WTC11 (cell line): ENCODE data around the gene SLC7A14. TPM values are rescaled to one million over a fixed set of nuclear protein-coding genes. Genes with fewer than 3 reads are reported as not detected.

ENCODE experiments used
- ATAC-seq: fragments of 200-7000 bp; cut with Tn5 transposase; 2 replicates; pipeline ENCODE4 v1.10.0; 2021; ENCODE audit warnings: mild to moderate bottlenecking, moderate library complexity
- CTCF ChIA-PET: fragments of 300-600 bp; sonication (Branson Sonifier 250); formaldehyde crosslinking; loops from one replicate; lab custom pipeline; 2021; ENCODE audit warnings: antibody characterized with exemption; lab: Charles Lee
- POLR2A ChIA-PET: fragments of 350-600 bp; sonication (Branson Sonifier 250); formaldehyde crosslinking; loops from one replicate; lab custom pipeline; 2021; ENCODE audit warnings: antibody characterized with exemption; lab: Charles Lee
- DNase-seq: peaks from one replicate; pipeline ENCODE4 v3.0.0; 2021; ENCODE audit warnings: low spot score
- H3K27ac Mint-ChIP-seq: 2 replicates; pipeline ENCODE4 v1.8.0; 2021; ENCODE audit warnings: mixed read lengths
- H3K27me3 Mint-ChIP-seq: 2 replicates; pipeline ENCODE4 v1.8.0; 2021; ENCODE audit warnings: low read depth, mild to moderate bottlenecking, moderate library complexity, mixed read lengths
- H3K36me3 Mint-ChIP-seq: 2 replicates; pipeline ENCODE4 v1.8.0; 2021; ENCODE audit warnings: mixed read lengths
- H3K4me1 Mint-ChIP-seq: 2 replicates; pipeline ENCODE4 v1.8.0; 2022; ENCODE audit warnings: mixed read lengths
- H3K4me3 Mint-ChIP-seq: 2 replicates; pipeline ENCODE4 v1.8.0; 2021; ENCODE audit warnings: mild to moderate bottlenecking, moderate library complexity, mixed read lengths
- H3K9me3 Mint-ChIP-seq: 2 replicates; pipeline ENCODE4 v1.8.0; 2021; ENCODE audit warnings: mixed read lengths
- AFF4 ChIP-seq: sonication (generic); formaldehyde crosslinking; IDR thresholded peaks from 2 replicates; pipeline ENCODE4 v1.8.1; 2023; ENCODE audit warnings: mild to moderate bottlenecking, missing genetic modification reagents, borderline replicate concordance
- CREM ChIP-seq: sonication (generic); formaldehyde crosslinking; IDR thresholded peaks from 2 replicates; pipeline ENCODE4 v1.8.1; 2022; ENCODE audit warnings: mild to moderate bottlenecking, missing genetic modification reagents, moderate library complexity
- EMX1 ChIP-seq: fragments of 250-450 bp; sonication (Bioruptor Pico); IDR thresholded peaks from 2 replicates; pipeline ENCODE4 v1.8.0; 2021; ENCODE audit warnings: mild to moderate bottlenecking
- ERG ChIP-seq: fragments of 250-450 bp; sonication (Bioruptor Pico); IDR thresholded peaks from 2 replicates; pipeline ENCODE4 v1.8.0; 2021; ENCODE audit warnings: mild to moderate bottlenecking
- GRHL2 ChIP-seq: fragments of 250-450 bp; sonication (Bioruptor Pico); IDR thresholded peaks from 2 replicates; pipeline ENCODE4 v1.8.0; 2022; ENCODE audit warnings: mild to moderate bottlenecking, moderate library complexity; ENCODE audit not compliant: insufficient replicate concordance, severe bottlenecking
- NR1H2 ChIP-seq: sonication (generic); formaldehyde crosslinking; IDR thresholded peaks from 2 replicates; pipeline ENCODE4 v1.9.0; 2021; ENCODE audit warnings: mild to moderate bottlenecking, moderate library complexity, missing genetic modification reagents
- NR2C2 ChIP-seq: sonication (generic); formaldehyde crosslinking; IDR thresholded peaks from 2 replicates; pipeline ENCODE4 v1.8.0; 2022; ENCODE audit warnings: mild to moderate bottlenecking, missing genetic modification reagents
- NR3C1 ChIP-seq: sonication (generic); formaldehyde crosslinking; conservative IDR thresholded peaks from 2 replicates; pipeline ENCODE4 v1.8.1; 2023; ENCODE audit warnings: low read depth, mild to moderate bottlenecking, missing genetic modification reagents
- SP1 ChIP-seq: sonication (generic); formaldehyde crosslinking; conservative IDR thresholded peaks from 2 replicates; pipeline ENCODE4 v1.8.1; 2022; ENCODE audit warnings: missing genetic modification reagents
- TCF7 ChIP-seq: sonication (generic); formaldehyde crosslinking; IDR thresholded peaks from 2 replicates; pipeline ENCODE4 v1.8.0; 2022; ENCODE audit warnings: mild to moderate bottlenecking, low read depth, missing genetic modification reagents, moderate library complexity
- TP53 ChIP-seq: sonication (generic); formaldehyde crosslinking; IDR thresholded peaks from 2 replicates; pipeline ENCODE4 v1.8.1; 2023; ENCODE audit warnings: mild to moderate bottlenecking, missing genetic modification reagents
- ZNF532 ChIP-seq: fragments of 250-450 bp; sonication (Bioruptor Pico); IDR thresholded peaks from 2 replicates; pipeline ENCODE4 v1.9.0; 2021; ENCODE audit warnings: mild to moderate bottlenecking, borderline replicate concordance
- total RNA-seq: library from RNA; stranded (reverse); gene quantifications from 3 replicates; pipeline ENCODE4 v1.2.3, GENCODE V29; 2021
- TF ChIP-seq, protein P1 (sequence below): sonication (generic); formaldehyde crosslinking; IDR thresholded peaks from 2 replicates; pipeline ENCODE4 v1.8.1; 2023; ENCODE audit warnings: mild to moderate bottlenecking, moderate library complexity, missing genetic modification reagents
- TF ChIP-seq, protein P2 (sequence below): sonication (generic); formaldehyde crosslinking; IDR thresholded peaks from 2 replicates; pipeline ENCODE4 v1.8.0; 2023; ENCODE audit warnings: mild to moderate bottlenecking, missing genetic modification reagents

Gene SLC7A14
- total RNA-seq, 1 experiment from 2014 or later, result 0.68 TPM

- TF ChIP-seq, protein P1, sequence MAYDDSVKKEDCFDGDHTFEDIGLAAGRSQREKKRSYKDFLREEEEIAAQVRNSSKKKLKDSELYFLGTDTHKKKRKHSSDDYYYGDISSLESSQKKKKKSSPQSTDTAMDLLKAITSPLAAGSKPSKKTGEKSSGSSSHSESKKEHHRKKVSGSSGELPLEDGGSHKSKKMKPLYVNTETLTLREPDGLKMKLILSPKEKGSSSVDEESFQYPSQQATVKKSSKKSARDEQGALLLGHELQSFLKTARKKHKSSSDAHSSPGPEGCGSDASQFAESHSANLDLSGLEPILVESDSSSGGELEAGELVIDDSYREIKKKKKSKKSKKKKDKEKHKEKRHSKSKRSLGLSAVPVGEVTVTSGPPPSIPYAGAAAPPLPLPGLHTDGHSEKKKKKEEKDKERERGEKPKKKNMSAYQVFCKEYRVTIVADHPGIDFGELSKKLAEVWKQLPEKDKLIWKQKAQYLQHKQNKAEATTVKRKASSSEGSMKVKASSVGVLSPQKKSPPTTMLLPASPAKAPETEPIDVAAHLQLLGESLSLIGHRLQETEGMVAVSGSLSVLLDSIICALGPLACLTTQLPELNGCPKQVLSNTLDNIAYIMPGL (CRISPR knock-in tag), result no peak
- TF ChIP-seq ERG (CRISPR knock-in tag), result no peak
These were observed 63.7 kb downstream of the SLC7A14 start (continued) for GRCh38 chr3:170522201-170522600.

- DNase-seq (no peak), ATAC-seq (no peak)
- H3K27me3 Mint-ChIP-seq, result 0 out of 2 replicates have a peak, but pooled peaks cover 3% of the 10 kb centered on the region
- H3K9me3 Mint-ChIP-seq, result 0 out of 2 replicates have a peak, but pooled peaks cover 4% of the 10 kb centered on the region
- ChIA-PET CTCF (interaction anchor here (1.1 kb wide), 1 partner anchor 107 kb away, joined by 3 read pairs; no protein-coding TSS in a partner anchor), POLR2A (no interaction called here)
- H3K4me1 Mint-ChIP-seq, result peaks cover 4% of the 10 kb centered on the region; the same call in 1 of the 2 replicates
- H3K27ac Mint-ChIP-seq, result no peak overlapping the region
- no peak for TF ChIP-seq TCF7 (CRISPR knock-in tag)
- TF ChIP-seq EMX1, result no peak
- TF ChIP-seq, all 79 proteins: peak for 0
- Mint-ChIP-seq H3K4me3 (no peak overlapping the region), H3K36me3 (no peaks in the 10 kb centered on the region)
These were observed 64.9 kb downstream of the SLC7A14 start for GRCh38 chr3:170520996-170521395.

DNA sequence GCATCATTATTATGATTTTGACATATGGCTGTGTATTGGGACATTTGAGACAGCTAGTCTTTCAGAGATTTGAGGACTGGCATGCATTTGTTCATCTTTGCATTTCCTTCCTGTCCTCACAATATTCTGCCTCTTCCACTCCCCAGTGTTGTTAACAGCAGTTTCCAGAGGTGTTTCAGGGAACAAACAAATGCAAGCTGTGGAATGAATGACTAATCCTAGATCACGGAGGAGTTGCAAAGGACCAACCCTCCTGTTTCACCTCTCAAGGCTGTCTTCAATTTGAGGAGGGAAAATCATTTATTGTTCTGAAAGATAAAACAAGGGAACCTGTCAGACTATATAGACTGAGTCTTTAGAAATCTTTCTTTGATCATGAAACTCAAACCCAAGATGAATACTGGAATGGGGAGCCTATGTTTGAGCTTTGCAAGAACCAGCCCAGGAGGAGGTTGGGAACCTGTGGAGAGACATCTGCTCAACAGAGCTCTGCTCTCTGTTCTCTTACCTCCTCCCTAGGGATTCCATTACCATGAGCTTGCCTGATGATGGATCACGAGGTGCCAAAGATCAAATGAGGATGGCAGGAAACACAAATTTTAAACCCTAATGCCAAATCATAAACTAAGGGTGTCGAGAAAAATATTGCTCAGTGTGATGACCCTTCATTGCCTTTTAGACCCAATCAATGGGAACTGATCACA is 68.5 kb downstream of the SLC7A14 start:
- Mint-ChIP-seq H3K27me3 (no peaks in the 10 kb centered on the region), H3K4me1 (peaks cover 8% of the 10 kb centered on the region; the same call in 1 of the 2 replicates), H3K9me3 (0 out of 2 replicates have a peak, but pooled peaks cover 4% of the 10 kb centered on the region), H3K36me3 (no peaks in the 10 kb centered on the region), H3K4me3 (no peak overlapping the region), H3K27ac (no peak overlapping the region)
- CTCF ChIA-PET, result interaction anchor here (0.8 to 1.1 kb wide), 2 partner anchors 18 to 294 kb away, joined by 3 read pairs; no protein-coding TSS in a partner anchor
- no peak for TF ChIP-seq TP53 (CRISPR knock-in tag)
- no peak for TF ChIP-seq ZNF532 (CRISPR knock-in tag)
- no peak for TF ChIP-seq GRHL2 (CRISPR knock-in tag)
- TF ChIP-seq CREM (CRISPR knock-in tag), result no peak
- TF ChIP-seq NR1H2, result no peak
- TF ChIP-seq NR2C2, result no peak
- TF ChIP-seq NR3C1 (CRISPR knock-in tag), result no peak
- no peak for TF ChIP-seq SP1 (CRISPR knock-in tag)
- no peak for TF ChIP-seq AFF4 (CRISPR knock-in tag)
- TF ChIP-seq, protein P2, sequence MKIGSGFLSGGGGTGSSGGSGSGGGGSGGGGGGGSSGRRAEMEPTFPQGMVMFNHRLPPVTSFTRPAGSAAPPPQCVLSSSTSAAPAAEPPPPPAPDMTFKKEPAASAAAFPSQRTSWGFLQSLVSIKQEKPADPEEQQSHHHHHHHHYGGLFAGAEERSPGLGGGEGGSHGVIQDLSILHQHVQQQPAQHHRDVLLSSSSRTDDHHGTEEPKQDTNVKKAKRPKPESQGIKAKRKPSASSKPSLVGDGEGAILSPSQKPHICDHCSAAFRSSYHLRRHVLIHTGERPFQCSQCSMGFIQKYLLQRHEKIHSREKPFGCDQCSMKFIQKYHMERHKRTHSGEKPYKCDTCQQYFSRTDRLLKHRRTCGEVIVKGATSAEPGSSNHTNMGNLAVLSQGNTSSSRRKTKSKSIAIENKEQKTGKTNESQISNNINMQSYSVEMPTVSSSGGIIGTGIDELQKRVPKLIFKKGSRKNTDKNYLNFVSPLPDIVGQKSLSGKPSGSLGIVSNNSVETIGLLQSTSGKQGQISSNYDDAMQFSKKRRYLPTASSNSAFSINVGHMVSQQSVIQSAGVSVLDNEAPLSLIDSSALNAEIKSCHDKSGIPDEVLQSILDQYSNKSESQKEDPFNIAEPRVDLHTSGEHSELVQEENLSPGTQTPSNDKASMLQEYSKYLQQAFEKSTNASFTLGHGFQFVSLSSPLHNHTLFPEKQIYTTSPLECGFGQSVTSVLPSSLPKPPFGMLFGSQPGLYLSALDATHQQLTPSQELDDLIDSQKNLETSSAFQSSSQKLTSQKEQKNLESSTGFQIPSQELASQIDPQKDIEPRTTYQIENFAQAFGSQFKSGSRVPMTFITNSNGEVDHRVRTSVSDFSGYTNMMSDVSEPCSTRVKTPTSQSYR (CRISPR knock-in tag), result no peak
- POLR2A ChIA-PET, result no interaction called here
- DNase-seq (no peak), ATAC-seq (no peak)
